NCI-H1694 treated with DMSO at 0.1 percent for 48 hours (cell line): ENCODE measurements around the gene ABCB6.
"Not testable (repeated sequence)": the region's sequence is repeated elsewhere in the genome, so short reads cannot be mapped to it uniquely, and the experiment has no call there.

Source experiments
- DNase-seq: peaks from one replicate; lab custom pipeline; 2025; lab: John Stamatoyannopoulos, UW

Gene ABCB6

DNA sequence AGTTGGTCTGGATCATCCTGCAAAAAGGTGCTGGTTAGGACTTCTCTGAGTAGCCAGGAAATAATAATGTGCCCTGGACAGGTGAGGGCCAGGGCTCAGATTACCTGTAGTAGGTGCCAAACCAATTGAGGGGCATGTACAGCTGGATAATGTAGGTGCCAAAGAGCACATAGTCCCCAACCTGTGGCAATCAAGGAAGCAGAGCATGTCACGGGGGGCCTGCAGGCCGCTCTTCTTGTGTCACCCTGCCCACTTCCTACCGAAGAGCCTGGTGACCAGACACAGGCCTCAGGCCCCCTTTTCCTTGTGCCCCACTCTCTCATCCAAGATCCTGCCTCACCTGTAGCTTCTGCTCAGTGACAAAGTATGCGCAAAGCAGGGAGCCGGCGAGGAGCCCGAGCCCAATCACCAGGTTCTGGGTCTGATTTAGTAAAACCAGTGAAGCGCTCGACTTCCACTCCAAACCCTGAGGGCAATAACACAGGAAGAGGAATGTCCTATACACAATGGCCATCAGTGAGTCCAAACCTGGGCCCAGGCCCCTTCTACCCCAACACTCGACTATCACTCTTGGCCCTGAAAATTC, 5.2 kb downstream of the ABCB6 start:
- DNase-seq, result no peak

DNA sequence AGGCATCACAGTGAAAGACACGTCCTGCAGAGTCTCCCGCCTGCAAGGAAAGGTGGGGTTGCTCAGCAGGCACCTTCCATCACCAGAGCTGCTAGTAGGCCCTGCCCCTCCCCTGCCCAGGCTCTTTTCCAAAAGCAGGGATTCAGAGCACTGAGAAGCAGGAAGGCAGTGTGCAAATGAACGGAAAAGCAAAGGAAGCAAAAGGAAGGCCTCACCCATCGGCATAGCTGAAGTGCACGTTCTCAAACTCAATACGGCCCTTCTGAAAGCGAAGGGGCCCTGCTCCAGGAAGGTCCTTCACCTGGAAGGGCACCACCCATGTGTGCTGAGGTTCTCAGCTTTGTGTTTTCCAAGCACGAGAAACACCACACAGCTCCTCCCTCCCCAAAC, 5.7 kb downstream of the ABCB6 start:
- DNase-seq, result no peak

DNA sequence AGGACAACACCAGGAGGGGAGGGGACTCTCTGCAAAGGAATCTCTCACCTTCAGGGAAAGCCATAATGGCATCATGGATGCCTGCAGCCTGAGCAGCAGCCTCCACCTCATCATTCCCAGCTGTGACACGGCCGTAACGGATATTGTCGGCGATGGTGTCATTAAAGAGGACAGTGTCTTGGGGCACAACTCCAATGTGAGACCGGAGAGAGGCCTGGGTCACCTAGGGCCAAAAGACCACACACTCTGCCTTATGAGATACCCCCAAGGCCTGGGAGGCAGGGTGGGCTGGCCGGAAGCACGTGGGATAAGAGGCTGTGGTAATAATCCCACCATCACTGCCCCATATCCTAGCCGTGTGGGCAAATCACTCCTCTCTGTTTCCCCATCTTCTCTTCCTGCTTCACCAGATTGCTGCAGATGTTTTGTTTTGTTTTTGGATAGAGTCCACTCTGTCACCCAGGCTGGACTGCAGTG, 7.8 kb downstream of the ABCB6 start:
- DNase-seq, result no peak

DNA sequence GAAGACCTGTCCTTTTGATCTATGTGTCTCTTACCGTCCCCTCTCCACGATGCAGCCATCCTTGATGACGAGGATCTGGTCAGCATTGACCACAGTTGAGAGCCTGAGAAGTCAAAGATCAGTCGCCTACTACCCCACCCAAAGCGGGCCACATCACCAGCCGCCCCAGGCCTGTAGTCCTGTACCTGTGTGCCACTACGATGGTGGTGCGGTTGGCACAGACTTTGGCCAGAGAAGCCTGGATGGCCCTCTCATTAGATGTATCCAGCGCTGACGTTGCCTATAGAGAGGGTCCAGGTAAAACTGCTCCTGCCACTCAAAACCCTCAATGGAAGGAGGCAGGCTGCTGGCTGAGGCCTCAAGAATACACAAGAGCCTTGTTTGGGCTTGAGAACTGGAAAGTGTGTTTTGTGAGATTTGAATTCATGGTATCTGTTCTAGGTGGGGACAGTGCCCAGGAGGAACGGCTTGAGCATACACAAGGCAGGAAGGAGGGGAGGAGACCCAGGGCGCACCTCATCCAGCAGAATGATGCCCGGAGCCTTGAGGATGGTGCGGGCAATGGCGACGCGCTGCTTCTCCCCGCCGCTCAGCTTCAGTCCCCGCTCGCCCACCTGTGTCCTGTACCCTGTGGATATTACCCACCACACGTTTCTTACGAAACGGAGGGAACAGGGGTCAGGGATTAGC, 8.4 kb downstream of the ABCB6 start:
- no peak for DNase-seq

DNA sequence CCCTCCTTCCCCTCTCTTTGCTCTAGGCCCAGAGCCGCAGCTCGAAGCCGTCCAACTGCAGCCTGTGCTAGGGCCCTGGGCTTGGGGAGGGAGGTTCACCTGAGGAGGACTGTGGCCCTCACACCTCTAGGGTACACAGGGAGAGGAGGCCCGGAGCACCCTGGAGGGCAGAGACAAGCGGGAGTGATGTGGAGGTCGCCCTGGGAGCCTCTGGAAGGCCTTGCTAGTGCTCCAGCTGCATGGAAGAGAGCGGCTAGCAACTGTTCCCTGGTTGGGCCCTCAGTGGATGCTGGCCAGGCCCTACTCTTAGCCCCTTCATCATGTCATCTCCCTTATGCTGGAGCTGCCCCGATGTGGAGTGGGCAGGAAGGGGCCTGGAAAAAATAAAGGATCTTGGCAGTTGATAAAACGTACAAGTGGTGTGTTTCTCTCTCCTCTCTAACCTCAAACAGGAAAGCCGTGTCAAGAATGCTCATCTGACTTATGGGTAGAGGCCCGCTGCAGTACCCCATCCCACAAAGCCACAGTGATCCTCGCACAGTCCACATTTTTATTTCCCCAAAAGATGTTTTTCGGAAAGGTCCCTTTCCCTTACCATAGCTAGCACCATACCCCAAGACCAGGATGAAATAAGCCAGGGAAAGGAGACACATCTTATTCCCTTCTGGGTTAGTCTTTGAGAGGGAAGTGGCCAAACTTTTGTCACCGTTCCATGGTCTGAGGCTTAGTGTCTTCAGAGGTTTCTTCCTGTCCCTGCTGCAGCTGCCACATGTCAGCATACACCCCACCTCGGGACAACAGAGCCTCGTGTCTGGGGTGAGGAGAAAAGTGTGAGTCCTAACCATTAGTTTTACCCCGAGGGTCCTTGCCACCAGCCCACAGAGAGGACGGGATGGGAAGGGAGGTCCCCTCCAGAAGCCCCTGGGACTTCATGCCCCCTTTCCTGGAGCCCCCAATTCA, 9.2 kb downstream of the ABCB6 start:
- DNase-seq, result no peak

DNA sequence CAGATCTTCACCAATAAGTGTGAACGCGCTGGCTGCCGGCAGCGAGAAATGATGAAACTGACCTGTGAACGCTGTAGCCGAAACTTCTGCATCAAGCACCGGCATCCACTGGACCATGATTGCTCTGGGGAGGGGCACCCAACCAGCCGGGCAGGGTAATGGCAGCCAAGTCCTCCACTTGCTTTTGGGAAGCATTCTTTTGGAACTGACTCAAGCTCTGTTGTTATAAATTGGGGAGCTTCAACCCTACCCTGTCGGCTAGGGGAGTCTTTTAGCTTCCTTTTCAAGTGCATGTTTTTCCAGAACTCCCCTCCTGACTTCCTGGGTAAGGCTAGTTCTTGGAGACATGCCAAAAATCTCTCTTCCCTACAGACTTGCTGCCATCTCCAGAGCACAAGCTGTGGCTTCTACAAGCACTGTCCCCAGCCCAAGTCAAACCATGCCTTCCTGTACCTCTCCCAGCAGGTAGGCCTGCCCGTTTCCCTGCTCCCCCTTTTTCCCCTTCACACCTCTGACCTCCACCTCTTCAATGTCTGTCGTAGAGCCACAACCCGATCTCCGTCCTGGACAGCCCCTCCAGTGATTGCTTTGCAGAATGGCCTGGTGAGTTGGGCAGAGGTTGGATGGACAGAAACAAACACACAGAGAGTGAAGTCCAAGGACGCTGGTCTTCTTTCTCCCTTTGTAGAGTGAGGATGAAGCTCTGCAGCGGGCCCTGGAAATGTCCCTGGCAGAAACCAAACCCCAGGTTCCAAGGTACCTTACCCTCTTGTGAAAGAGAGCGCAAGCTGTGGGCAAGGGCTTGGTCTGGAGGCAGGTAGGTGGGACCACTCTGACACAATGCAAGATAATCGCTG, 10.6 kb downstream of the ABCB6 start:
- DNase-seq, result no peak

DNA sequence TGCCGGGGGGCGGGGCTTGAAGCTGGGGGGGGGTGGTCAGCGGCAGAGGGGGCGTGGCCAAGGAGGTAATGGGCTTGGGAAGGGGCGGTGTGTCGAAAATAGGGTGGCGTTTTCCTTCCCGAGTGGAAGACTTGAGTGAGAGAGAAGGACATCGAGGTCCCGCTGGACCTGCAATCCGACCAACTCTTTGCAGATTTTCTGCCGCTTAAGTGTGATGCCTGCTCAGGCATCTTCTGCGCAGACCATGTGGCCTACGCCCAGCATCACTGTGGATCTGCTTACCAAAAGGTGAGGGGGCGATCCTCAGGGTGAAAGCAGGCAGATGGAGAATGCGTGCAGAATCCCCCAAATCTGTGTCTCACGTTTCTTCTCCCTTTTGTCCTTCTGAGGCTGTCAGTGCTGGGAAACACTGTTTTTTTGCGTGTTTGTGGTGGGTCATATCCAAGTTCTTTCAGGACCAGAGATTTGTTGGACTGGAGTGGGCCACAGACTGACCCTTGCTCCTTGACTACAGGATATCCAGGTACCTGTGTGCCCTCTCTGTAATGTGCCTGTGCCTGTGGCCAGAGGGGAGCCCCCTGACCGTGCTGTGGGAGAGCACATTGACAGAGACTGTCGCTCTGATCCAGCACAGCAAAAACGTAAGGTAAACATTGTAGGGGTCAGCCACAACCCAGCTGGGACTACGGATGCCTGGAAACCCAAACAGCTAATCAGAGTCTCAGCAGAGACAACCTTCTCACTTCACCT, 11.4 kb downstream of the ABCB6 start:
- no peak for DNase-seq

DNA sequence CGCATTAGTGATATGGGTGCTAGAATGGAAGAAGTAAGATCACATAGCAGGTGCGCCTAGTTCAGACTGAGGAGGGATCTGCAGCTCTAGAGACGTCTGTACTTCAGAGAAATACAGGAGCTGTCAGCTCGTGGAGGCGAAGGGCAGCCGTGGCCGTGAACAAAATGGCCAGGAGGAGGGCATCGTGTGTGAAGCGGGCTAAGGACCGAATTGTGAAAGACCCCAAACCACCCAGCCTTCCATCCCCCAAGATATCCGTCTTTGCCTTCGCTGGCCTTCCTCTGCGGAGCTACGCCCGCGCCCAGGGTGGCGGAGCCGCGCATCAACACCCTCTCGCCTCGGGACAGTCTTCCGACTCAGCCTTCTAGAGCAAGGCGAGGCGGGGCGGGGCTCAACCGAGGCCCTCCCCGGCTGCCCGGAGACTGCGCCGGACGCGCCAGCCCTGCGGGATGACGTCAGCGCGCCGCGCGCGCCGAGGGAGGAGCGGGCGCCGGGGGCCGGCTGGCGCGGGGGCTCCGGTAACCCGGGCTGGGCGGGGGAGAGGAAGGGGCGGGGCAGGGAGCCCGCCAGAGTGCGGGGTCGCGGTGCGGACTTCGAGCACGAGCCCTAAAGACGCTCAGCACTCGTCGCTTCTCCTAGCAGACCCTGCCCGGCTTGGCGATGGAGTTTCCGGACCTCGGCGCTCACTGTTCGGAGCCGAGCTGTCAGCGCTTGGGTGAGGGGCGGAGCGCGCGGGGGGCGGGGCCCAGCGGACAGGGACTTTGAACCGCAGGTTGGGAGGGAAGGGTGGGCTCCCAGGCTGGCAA, 12.2 kb downstream of the ABCB6 start, which contains the start of gene ZFAND2B:
Gene ZFAND2B, plus strand, starts transcription at position 455 of the 806 bp plus-strand sequence. Its CDS starts 206 bp downstream, at position 661.
- DNase-seq, result peak; percentile 92

DNA sequence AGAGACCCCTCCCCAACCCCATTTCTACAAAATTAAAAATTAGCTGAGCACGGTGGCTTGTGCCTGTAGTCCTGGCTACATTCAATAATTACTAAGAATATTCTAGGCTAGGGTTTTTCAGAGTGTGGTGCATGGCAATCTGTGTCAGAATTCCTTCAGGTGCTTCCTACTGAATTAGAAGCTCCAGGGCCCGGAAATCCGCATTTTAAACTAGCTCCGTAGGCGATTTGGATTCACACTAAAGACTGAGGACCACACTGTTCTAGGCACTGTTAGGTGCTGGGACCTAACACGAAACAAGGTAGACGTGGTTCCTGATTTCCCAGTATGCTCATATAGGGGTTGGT, 12.8 kb downstream of the ABCB6 start:
- peak; percentile 56 for DNase-seq

DNA sequence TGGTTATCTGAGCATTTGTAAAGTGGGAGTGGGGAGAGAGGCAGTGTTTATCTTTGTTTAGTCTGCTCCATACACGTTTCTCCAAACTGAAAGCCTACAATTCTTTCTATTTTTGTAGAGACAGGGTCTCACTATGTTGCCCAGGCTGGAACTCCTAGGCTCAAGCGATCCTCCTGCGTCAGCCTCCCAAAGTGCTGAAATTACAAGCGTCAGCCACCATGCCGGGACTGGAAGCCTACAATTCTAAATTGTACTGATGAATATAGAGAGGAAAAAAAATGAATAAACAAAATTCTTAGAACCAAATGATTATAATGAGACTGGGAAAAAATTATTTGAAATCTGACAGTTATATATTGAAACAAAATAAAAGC, 13.6 kb downstream of the ABCB6 start:
- DNase-seq, result no peak

DNA sequence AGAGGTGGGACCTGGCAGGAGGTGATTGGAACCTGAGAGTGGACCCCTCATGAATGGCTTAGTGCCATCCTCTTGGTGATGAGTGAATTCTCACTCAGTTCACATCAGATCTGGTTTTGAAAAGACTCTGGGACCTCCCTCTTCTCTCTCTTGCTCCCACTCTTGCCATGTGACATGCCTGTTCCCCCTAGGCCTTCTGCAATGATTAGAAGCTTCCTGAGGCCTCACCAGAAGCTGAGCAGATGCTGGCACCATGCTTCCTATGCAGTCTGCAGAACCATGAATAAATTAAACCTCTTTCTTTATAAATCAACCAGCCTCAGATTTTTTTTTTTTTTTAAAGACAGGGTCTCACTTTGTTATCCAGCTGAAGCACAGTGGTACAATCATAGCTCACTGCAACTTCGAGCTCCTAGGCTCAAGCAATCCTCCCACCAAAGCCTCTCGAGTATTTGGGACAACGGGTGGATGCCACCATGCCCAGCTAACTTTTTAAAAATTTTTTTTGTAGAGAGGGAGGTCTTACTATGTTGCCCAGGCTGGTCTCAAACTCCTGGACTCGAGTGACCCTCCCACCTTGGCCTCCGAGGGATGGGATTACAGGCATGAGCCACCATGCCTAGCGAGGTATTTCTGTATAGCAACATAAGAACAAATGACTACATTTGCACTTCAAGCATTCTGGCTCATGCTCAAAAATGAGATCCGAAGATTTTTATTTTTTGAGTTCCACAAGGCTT, 14.2 kb downstream of the ABCB6 start:
- DNase-seq, result no peak

DNA sequence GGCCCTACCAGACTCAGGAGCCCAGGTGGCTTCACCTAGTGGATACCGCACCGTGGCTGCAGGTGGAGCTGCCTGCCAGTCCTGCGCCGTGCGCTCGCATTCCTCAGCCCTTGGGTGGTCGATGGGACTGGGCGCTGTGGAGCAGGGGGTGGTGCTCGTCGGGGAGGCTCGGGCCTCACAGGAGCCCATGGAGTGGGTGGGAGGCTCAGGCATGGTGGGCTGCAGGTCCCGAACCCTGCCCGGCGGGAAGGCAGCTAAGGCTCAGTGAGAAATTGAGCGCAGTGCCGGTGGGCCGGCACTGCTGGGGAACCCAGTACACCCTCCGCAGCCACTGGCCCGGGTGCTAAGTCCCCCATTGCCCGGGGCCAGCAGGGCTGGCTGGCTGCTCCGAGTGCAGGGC, 17.4 kb downstream of the ABCB6 start:
- not testable (repeated sequence) for DNase-seq

DNA sequence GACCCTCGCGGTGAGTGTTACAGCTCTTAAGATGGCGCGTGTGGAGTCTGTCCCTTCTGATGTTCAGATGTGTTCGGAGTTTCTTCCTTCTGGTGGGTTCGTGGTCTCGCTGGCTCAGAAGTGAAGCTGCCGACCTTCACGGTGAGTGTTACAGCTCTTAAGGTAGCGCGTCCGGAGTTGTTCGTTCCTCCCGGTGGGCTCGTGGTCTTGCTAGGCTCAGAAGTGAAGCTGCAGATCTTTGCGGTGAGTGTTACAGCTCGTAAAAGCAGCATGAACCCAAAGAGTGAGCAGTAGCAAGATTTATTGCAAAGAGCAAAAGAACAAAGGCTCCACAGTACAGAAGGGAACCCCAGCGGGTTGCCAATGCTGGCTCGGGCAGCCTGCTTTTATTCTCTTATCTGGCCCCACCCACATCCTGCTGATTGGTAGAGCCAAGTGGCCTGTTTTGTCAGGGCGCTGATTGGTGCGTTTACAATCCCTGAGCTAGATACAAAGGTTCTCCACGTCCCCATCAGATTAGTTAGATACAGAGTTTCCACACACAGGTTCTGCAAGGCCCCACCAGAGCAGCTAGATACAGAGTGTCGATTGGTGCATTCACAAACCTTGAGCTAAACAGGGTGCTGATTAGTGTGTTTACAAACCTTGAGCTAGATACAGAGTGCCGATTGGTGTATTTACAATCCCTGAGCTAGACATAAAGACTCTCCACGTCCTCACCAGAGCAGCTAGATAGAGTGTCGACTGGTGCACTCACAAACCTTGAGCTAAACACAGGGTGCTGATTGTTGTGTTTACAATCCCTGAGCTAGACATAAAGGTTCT, 18.0 kb downstream of the ABCB6 start:
- not testable (repeated sequence) for DNase-seq

DNA sequence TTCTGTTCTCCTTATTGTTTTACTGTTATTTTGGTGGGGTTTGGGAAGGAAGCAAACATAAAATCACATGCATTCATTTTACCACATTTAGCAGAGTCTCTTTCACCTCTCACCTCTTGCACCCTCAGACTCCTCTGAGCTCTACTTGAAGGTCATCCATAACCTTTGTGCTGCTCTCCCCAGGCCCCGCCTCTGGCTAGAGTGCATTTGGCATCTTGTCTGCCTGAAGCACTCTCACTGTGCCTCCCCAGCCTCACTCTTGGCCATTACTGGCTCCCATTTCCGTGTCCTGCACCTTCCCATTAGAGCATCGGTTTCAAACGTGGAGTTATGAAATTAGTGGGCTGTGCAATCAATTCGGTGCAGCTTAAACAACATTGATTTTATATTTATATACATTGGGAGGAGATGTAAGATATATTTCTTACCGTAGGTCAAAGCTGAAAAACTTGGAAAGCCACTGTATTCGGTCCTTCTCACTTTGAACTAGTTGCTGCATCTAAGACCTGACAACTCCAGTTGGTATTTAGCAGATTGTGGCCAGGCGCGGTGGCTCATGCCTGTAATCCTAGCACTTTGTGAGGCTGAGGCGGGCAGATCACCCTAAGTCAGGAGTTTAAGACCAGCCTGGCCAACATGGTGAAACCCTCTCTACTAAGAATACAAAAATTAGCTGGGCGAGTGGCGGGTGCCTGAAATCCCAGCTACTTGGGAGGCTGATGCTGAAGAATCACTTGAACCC, 19.1 kb downstream of the ABCB6 start:
- no peak for DNase-seq

DNA sequence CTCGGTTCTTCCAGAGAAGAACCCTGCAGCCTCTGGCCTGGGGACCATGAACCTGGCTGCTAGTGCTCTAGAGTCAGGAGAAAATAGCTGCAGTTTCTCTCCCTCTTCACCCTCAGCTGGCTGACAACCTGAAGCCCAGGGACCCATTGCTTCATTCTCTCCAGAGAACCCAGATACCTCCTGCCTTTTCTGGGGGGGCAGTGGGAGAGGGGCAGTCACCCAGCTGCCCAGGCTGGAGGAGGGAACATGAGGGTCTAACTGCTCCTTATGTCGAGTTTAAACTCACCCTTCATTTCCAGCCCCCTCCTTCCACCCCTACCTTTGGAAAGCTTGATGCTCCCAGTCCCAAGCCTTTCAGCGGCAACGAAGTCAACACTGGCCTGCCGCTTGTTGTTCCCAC, 19.8 kb downstream of the ABCB6 start:
- DNase-seq, result no peak

DNA sequence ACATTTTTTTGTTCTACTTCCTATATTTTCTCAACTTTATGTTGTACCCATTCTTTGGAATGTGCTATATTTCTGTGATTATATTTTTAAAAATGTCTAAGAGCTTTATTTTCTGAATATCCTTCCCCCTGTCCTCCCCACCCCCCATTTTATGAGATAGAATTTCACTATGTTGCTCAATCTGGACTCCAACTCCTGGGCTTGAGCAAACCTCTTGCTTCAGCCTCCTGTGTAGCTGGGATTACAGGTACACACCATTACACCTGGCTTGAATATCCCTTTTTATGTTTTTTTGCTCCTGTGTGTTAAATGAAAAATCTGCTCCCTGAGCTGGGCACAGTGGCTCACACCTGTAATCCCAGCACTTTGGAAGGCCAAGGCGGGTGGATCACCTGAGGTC, 21.4 kb downstream of the ABCB6 start:
- no peak for DNase-seq

DNA sequence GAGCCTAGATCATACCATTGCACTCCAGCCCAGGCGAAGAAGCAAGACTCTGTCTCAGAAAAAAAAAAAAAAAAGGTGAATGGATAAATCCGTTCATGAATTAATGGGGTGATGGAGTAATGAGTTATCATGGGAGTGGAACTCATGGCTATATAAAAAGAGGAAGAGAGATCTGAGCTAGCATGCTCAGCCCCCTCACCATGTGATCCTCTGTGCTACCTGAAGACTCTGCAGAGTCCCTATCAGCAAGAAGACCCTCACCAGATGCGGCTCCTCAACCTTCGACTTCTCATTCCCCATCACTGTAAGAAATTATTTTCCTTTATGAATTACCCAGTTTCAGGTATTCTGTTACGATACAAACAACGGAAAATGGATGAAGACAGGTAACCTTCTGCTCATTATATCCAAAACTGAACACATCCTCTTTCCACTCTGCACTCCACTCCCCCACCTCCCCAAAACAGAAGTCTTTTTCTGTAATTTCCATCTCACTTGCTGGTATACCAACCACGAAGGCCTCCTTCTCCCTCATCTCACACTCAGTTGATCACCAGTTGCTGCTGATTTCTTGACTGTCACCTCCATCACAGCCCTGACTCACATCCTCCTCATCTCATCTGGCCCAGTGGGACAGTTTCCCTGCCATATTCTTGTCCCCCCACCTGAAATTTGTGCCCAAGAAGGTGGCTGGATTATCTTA, 31.9 kb downstream of the ABCB6 start:
- no peak for DNase-seq
